COLO668 (cell line): ENCODE results near the gene STMP1.

ENCODE experiments used
- DNase-seq: peaks from one replicate; lab custom pipeline; 2025; ENCODE audit not compliant: unreplicated experiment; lab: John Stamatoyannopoulos, UW

STMP1 gene

GRCh38 chr7:135693558-135693957 is 31.2 kb downstream of the STMP1 start:
- DNase-seq: no peak

GRCh38 chr7:135697276-135698049 is 35.1 kb downstream of the STMP1 start:
- no peak for DNase-seq

- no peak for DNase-seq
These were observed 41.8 kb downstream of the STMP1 start for GRCh38 chr7:135704074-135704473.

- no peak for DNase-seq
These were observed 42.4 kb downstream of the STMP1 start for GRCh38 chr7:135704698-135705097.

GRCh38 chr7:135706038-135706742 is 43.9 kb downstream of the STMP1 start:
- DNase-seq: no peak

GRCh38 chr7:135706858-135707569 is 44.7 kb downstream of the STMP1 start:
- no peak for DNase-seq

GRCh38 chr7:135707570-135707966 is 45.3 kb downstream of the STMP1 start:
- no peak for DNase-seq

GRCh38 chr7:135708041-135708440 is 45.7 kb downstream of the STMP1 start:
- no peak for DNase-seq

- DNase-seq: no peak
These were observed 47.2 kb downstream of the STMP1 start for GRCh38 chr7:135709508-135709907.

- DNase-seq: no peak
These were observed 48.3 kb downstream of the STMP1 start for GRCh38 chr7:135710417-135711138.

GRCh38 chr7:135711139-135711469 is 48.8 kb downstream of the STMP1 start:
- DNase-seq: no peak

- no peak for DNase-seq
These were observed 50.0 kb downstream of the STMP1 start for GRCh38 chr7:135712182-135712782.

- DNase-seq: no peak
These were observed 50.5 kb downstream of the STMP1 start for GRCh38 chr7:135712796-135713195.

GRCh38 chr7:135713836-135714470 is 51.6 kb downstream of the STMP1 start:
- no peak for DNase-seq

GRCh38 chr7:135714534-135715009 is 52.3 kb downstream of the STMP1 start:
- no peak for DNase-seq

- DNase-seq: no peak
These were observed 52.8 kb downstream of the STMP1 start for GRCh38 chr7:135715055-135715522.

- DNase-seq: no peak
These were observed 53.4 kb downstream of the STMP1 start for GRCh38 chr7:135715673-135716072.

- DNase-seq: no peak
These were observed 54.4 kb downstream of the STMP1 start for GRCh38 chr7:135716677-135717238.

GRCh38 chr7:135717693-135718092 is 55.4 kb downstream of the STMP1 start:
- DNase-seq: no peak

GRCh38 chr7:135718219-135718618 is 55.9 kb downstream of the STMP1 start:
- DNase-seq: no peak
